Body of pancreas (tissue), 4 donors: Measurements from ENCODE around the gene LAMA2. TPM values are rescaled to one million over a fixed set of nuclear protein-coding genes. Genes with fewer than 3 reads are reported as not detected.

ENCODE experiments used
- ATAC-seq: fragments of 150-250 bp; one replicate; pipeline ENCODE4 v1.9.1; 2016
- DNase-seq, 4 donors: peaks; one replicate each; pipeline ENCODE4 v3.0.0-alpha.2; 2019
- H3K27ac ChIP-seq, 4 donors: fragments of 200-600 bp; sonication (generic); 1 replicate in 3 of 4; 2 replicates in 1 of 4; pipeline versions ENCODE4 v1.5.1 to v1.6.1; 2016 to 2019; ENCODE audit warnings: mild to moderate bottlenecking in 1 of 4, mixed read lengths in 1 of 4, moderate library complexity in 1 of 4
- H3K27me3 ChIP-seq, 2 donors: fragments of 200-600 bp; sonication (generic); one replicate each; pipeline ENCODE4 v1.6.0; 2016; ENCODE audit warnings: mild to moderate bottlenecking in 1 of 2
- H3K36me3 ChIP-seq, 2 donors: fragments of 200-600 bp; sonication (generic); replicated peaks in 1 of 2; 2 replicates each; pipeline ENCODE4 v1.5.1; 2016; ENCODE audit warnings: low read depth in 2 of 2; ENCODE audit not compliant: insufficient read depth in 1 of 2
- H3K4me1 ChIP-seq: fragments of 200-600 bp; sonication (generic); one replicate; pipeline ENCODE4 v1.6.0; 2016
- H3K4me3 ChIP-seq, 2 donors: fragments of 200-600 bp; sonication (generic); 1 replicate in 1 of 2; 2 replicates in 1 of 2; pipeline ENCODE4 v1.5.1; 2016 to 2019
- H3K9me3 ChIP-seq, 3 donors: fragments of 200-600 bp; sonication (generic); 1 replicate in 2 of 3; 2 replicates in 1 of 3; pipeline ENCODE4 v1.5.1; 2016
- POLR2A ChIP-seq, 3 donors: fragments of 450-650 bp; IDR thresholded peaks; one replicate each; pipeline ENCODE4 v1.6.1; 2016; ENCODE audit warnings: antibody characterized with exemption in 3 of 3, mild to moderate bottlenecking in 2 of 3
- WGBS, 2 donors: methylation state at CpG; one replicate each; pipeline ENCODE4 v1.1.5; 2017; 5-methylcytosine and 5-hydroxymethylcytosine counted together
- intact Hi-C: fragments of 100-400 bp; cut with DNase I; formaldehyde crosslinking; loops from one replicate; pipeline ENCODE4 v1.15.1; 2023
- total RNA-seq, 2 donors: library from RNA; depleted of rRNA; stranded (reverse); fragments of >200 nt; gene quantifications; one replicate each; pipeline ENCODE4 v1.1.0, GENCODE V29; 2016
- TF ChIP-seq, protein P1 (sequence below), 7 experiments: fragments of 450-650 bp in 4 of 7; fragments of 200-600 bp in 3 of 7; sonication (generic) in 3 of 7; IDR thresholded peaks; one replicate each; pipeline ENCODE4 v1.5.1; 2016 to 2019; ENCODE audit warnings: antibody characterized with exemption in 7 of 7

The LAMA2 gene
- total RNA-seq, 2 donors from 2014 or later: 43.3 to 54.7 TPM

DNA sequence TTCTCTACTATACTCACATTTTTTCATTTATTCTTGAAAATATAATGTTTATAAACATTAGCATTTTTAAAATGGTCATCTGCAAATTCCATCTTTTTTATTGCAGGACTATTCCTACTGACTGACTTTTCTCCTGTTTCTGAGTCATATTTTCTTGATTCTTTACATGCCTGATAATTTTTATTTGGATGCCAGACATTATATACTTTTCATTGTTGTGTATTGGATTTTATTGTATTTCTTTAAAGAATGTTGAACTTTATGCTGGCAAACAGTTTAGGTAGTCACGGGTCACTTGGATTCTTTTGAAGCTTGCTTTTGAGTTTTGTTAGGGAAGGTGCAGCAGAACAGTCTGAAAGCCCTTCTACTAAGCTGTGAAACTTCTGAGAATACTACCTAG, 423.9 kb downstream of the LAMA2 start:
- no peaks in the 10 kb centered on the region for H3K4me1 ChIP-seq
- TF ChIP-seq, protein P1, sequence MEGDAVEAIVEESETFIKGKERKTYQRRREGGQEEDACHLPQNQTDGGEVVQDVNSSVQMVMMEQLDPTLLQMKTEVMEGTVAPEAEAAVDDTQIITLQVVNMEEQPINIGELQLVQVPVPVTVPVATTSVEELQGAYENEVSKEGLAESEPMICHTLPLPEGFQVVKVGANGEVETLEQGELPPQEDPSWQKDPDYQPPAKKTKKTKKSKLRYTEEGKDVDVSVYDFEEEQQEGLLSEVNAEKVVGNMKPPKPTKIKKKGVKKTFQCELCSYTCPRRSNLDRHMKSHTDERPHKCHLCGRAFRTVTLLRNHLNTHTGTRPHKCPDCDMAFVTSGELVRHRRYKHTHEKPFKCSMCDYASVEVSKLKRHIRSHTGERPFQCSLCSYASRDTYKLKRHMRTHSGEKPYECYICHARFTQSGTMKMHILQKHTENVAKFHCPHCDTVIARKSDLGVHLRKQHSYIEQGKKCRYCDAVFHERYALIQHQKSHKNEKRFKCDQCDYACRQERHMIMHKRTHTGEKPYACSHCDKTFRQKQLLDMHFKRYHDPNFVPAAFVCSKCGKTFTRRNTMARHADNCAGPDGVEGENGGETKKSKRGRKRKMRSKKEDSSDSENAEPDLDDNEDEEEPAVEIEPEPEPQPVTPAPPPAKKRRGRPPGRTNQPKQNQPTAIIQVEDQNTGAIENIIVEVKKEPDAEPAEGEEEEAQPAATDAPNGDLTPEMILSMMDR (IDR thresholded peaks at IDR 0.05): no peak
- TF ChIP-seq POLR2A (IDR thresholded peaks at IDR 0.05): no peak
- H3K4me3 ChIP-seq: no peak overlapping the region
- H3K27me3 ChIP-seq: no peaks in the 10 kb centered on the region
- no peak overlapping the region for H3K27ac ChIP-seq
- H3K9me3 ChIP-seq: no peaks in the 10 kb centered on the region
- ATAC-seq (no peak), DNase-seq (no peak)
- H3K36me3 ChIP-seq: no peaks in the 10 kb centered on the region
- 61 to 65% methylated on average over 1 of the region's 1 CpG for WGBS, 2 donors
- intact Hi-C loops: no loop called here

DNA sequence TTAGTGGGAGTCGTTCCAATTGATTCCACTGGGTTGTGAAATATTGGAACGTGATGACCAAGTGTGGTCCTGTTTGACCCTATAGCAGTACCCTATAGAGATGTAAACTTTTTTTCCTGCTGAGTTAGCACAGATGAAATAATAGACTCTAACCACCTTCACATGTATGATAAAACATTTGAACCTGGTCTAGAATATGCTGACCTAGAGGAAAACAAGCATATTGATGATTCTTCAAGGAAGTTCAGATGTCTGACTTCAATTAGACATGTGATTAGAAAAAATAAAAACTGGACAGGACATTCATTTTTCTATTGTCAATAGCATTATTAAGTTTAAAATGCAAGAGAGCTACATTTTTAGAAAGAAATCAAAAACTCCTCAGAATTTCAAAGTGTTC, 424.9 kb downstream of the LAMA2 start:
- H3K9me3 ChIP-seq: no peaks in the 10 kb centered on the region
- no peak for TF ChIP-seq POLR2A (IDR thresholded peaks at IDR 0.05)
- TF ChIP-seq, protein P1 (IDR thresholded peaks at IDR 0.05): no peak
- no peaks in the 10 kb centered on the region for H3K4me1 ChIP-seq
- 43 to 49% methylated on average over 2 of the region's 2 CpGs for WGBS, 2 donors
- DNase-seq (no peak), ATAC-seq (no peak)
- no peak overlapping the region for H3K4me3 ChIP-seq
- no peaks in the 10 kb centered on the region for H3K27me3 ChIP-seq
- no peaks in the 10 kb centered on the region for H3K36me3 ChIP-seq
- H3K27ac ChIP-seq: no peak overlapping the region
- intact Hi-C loops: no loop called here

DNA sequence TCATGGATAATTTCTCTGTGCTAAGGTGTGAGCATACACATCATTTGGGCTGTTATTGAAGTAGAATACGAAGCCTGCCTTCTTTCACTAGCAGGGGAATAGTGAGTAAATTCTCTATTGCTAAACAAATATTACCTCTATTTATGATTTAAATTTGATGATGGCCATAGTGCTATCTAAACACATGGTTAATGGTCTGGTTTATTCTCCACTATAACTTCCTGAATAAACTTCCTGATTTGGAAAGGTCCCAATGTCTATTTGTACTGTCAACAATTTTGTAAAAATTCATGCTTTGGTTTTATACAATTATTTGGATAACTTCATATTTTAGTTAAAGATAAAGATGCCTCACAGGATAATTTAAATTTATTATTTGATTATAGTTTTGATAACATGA, 426.2 kb downstream of the LAMA2 start:
- ATAC-seq (no peak), DNase-seq (no peak)
- no peak for TF ChIP-seq POLR2A (IDR thresholded peaks at IDR 0.05)
- TF ChIP-seq, protein P1 (IDR thresholded peaks at IDR 0.05): no peak
- Histone ChIP-seq H3K9me3 (no peaks in the 10 kb centered on the region), H3K27me3 (no peaks in the 10 kb centered on the region), H3K27ac (no peak overlapping the region), H3K4me1 (no peaks in the 10 kb centered on the region), H3K4me3 (no peak overlapping the region), H3K36me3 (no peaks in the 10 kb centered on the region)
- 90 to 97% methylated on average over 1 of the region's 1 CpG for WGBS, 2 donors
- intact Hi-C loops: no loop called here

DNA sequence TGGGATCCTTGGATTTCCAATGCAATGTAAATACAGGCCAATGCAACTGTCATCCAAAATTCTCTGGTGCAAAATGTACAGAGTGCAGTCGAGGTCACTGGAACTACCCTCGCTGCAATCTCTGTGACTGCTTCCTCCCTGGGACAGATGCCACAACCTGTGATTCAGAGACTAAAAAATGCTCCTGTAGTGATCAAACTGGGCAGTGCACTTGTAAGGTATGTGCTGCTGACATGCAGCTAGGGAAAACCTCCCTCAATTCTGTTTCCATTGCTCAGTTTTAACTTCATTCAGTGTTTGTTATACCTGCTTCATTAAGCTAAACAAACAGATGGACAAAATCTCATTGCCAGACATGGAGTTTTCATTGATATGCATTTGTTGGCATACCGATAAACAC, 429.9 kb downstream of the LAMA2 start:
- ATAC-seq: no peak
- no peak overlapping the region for H3K27ac ChIP-seq

DNA sequence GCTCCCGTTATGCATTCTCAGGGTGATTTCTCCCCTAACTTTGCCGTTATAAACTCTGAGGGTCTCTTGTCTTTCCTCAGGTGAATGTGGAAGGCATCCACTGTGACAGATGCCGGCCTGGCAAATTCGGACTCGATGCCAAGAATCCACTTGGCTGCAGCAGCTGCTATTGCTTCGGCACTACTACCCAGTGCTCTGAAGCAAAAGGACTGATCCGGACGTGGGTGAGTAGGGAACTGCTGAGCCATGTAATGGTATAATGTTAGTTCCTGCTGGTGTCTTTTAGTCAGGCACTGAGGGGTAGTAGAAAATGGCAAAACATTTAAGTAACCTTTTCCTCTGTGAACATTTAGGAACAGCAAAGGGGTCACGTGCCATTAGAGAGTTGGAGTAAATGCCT, 431.6 kb downstream of the LAMA2 start:
- WGBS, 2 donors: 63 to 80% methylated on average over 9 of the region's 9 CpGs
- H3K9me3 ChIP-seq: no peaks in the 10 kb centered on the region
- ATAC-seq: no peak
- DNase-seq: no peak
- no peak overlapping the region for H3K27ac ChIP-seq
- intact Hi-C loops: no loop called here
- H3K27me3 ChIP-seq: no peaks in the 10 kb centered on the region
- no peaks in the 10 kb centered on the region for H3K36me3 ChIP-seq
- peaks cover 3% of the 10 kb centered on the region for H3K4me1 ChIP-seq
- no peak overlapping the region for H3K4me3 ChIP-seq
- TF ChIP-seq, protein P1 (IDR thresholded peaks at IDR 0.05): no peak
- TF ChIP-seq POLR2A (IDR thresholded peaks at IDR 0.05): no peak

More for the DNA sequence above, 429.9 kb downstream of the LAMA2 start:
- no peaks in the 10 kb centered on the region for H3K36me3 ChIP-seq
- H3K9me3 ChIP-seq: no peaks in the 10 kb centered on the region
- 43 to 44% methylated on average over 3 of the region's 3 CpGs for WGBS, 2 donors
- H3K27me3 ChIP-seq: no peaks in the 10 kb centered on the region
- no peak overlapping the region for H3K4me3 ChIP-seq
- no peak for TF ChIP-seq POLR2A (IDR thresholded peaks at IDR 0.05)
- TF ChIP-seq, protein P1 (IDR thresholded peaks at IDR 0.05): no peak
- intact Hi-C loops: no loop called here
- DNase-seq: no peak
- no peaks in the 10 kb centered on the region for H3K4me1 ChIP-seq
